Nucleus accumbens (tissue), 56 donors: Measurements from ENCODE around the gene PPP2R2C.
A peak's percentile ranks its signal among the peaks of the same experiment; 100 is the strongest.

Experiments used
- DNase-seq, 56 donors: peaks; one replicate each; lab custom pipeline; 2025; lab: John Stamatoyannopoulos, UW

The PPP2R2C gene

GRCh38 chr4:6494431-6495295, 22.2 kb upstream of the PPP2R2C start:
- no peak for DNase-seq

GRCh38 chr4:6493658-6494304, 21.4 kb upstream of the PPP2R2C start:
- DNase-seq = peak in 23 of 56 donors; percentile 24 to 70 (median 41)

- DNase-seq = peak in 1 of 56 donors; percentile 53
Observed at GRCh38 chr4:6492861-6493657, 20.6 kb upstream of the PPP2R2C start.

GRCh38 chr4:6492027-6492590, 19.7 kb upstream of the PPP2R2C start:
- no peak for DNase-seq

- no peak for DNase-seq
Observed at GRCh38 chr4:6491235-6491634, 18.8 kb upstream of the PPP2R2C start.

GRCh38 chr4:6489927-6490326, 17.5 kb upstream of the PPP2R2C start:
- DNase-seq = no peak

GRCh38 chr4:6487466-6487865, 15.1 kb upstream of the PPP2R2C start:
- DNase-seq = no peak

- no peak for DNase-seq
Observed at GRCh38 chr4:6480534-6481088, 8.2 kb upstream of the PPP2R2C start.

GRCh38 chr4:6478546-6479220, 6.3 kb upstream of the PPP2R2C start:
- DNase-seq = peak in 2 of 56 donors; percentile 26 to 27

GRCh38 chr4:6476893-6477292, 4.5 kb upstream of the PPP2R2C start:
- DNase-seq = no peak

GRCh38 chr4:6475492-6476020, 3.1 kb upstream of the PPP2R2C start:
- DNase-seq = no peak

- no peak for DNase-seq
Observed at GRCh38 chr4:6474705-6475457, 2.5 kb upstream of the PPP2R2C start.

- no peak for DNase-seq
Observed at GRCh38 chr4:6474053-6474568, 1.7 kb upstream of the PPP2R2C start.

- no peak for DNase-seq
Observed at GRCh38 chr4:6473264-6474052, 1.0 kb upstream of the PPP2R2C start.

GRCh38 chr4:6472008-6472386, 417 bp downstream of the PPP2R2C start:
- DNase-seq = no peak

GRCh38 chr4:6471307-6472007, 957 bp downstream of the PPP2R2C start:
- peak in 8 of 56 donors; percentile 59 to 78 (median 70) for DNase-seq
